ENCODE measurements around the gene RGS8.

The RGS8 gene, protein sequence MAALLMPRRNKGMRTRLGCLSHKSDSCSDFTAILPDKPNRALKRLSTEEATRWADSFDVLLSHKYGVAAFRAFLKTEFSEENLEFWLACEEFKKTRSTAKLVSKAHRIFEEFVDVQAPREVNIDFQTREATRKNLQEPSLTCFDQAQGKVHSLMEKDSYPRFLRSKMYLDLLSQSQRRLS

DNA sequence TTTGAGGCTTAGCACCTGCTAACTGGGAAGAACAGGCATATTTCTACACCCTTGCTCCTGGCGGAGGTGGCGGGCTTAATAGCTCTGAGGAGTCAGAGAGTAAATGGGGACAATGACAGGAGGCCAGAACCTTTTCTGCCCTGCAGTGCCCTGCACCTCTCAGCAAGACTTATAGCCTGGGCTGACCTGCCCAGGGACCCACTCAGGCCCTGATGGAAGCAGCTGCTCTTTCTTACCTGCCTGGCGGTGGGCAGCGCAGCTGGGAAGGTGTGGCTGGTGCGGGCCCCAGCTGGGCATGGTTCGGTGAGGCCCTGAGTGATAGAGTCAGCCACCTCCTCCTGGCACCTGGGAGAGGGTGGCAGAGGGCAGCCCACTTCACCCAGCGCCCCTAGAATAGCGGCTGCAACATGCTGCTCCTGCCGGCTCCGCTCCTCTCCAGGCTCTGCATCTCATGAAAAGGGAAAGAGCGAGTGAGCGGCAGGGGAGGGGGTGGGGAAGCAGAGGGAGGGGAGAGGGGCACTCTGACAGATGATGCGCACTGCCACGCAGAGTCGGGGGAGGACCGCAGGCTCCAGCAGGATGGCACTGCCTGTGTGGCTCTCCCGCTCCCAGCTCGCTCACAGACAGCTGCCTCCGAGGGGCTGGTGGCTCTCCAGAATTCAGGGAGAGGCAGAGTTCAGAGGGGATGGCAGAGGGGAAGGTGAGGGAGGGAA, at the start of gene RGS8:
Gene RGS8, minus strand, starts transcription at position 472 of the 713 bp plus-strand sequence. CDS start 14,938 bp downstream, outside the sequence.
- no peak for TF ChIP-seq CTCF (IDR thresholded peaks at IDR 0.05)

- TF ChIP-seq CTCF (IDR thresholded peaks at IDR 0.05): no peak
Observed at GRCh38 chr1:182731852-182732575, 47.6 kb upstream of the RGS8 start.

- TF ChIP-seq CTCF (IDR thresholded peaks at IDR 0.05): no peak
Observed at GRCh38 chr1:182726912-182727311, 42.5 kb upstream of the RGS8 start.

- TF ChIP-seq CTCF (IDR thresholded peaks at IDR 0.05): no peak
Observed at GRCh38 chr1:182725259-182726255, 41.2 kb upstream of the RGS8 start.

- no peak for TF ChIP-seq CTCF (IDR thresholded peaks at IDR 0.05)
Observed at GRCh38 chr1:182724215-182724614, 39.8 kb upstream of the RGS8 start.

DNA sequence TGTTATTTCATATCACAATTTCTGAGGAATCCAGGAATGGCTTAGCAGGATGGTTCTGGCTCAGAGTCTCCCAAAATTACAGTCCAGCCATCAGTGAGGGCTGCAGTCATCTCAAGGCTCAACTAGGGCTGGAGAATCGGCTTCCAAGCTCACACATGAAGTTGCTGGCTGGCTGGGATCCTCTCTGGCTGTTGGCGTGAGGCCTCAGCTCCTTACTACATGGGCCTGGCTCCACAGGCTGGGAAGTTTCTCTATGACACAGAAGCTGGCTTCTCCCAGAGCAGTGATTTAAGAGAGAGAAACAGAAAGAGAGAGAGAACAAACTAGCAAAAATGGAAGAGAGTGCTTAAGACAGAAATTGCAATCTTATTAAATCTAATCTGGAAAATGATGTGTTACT, 38.8 kb upstream of the RGS8 start:
- TF ChIP-seq CTCF (IDR thresholded peaks at IDR 0.05): no peak

GRCh38 chr1:182721525-182721924, 37.1 kb upstream of the RGS8 start:
- TF ChIP-seq CTCF (IDR thresholded peaks at IDR 0.05): no peak
